Urinary bladder (tissue), 4 donors: ENCODE measurements around the gene SDK2. TPM values are rescaled to one million over a fixed set of nuclear protein-coding genes. Genes with fewer than 3 reads are reported as not detected.

Experiments
- DNase-seq: peaks from one replicate; pipeline ENCODE4 v3.0.0-alpha.2; 2015; ENCODE audit errors: extremely low spot score
- H3K27ac ChIP-seq: one replicate; pipeline ENCODE4 v1.5.1; 2013; ENCODE audit warnings: low read depth, mild to moderate bottlenecking, moderate library complexity
- H3K36me3 ChIP-seq: one replicate; pipeline ENCODE4 v1.6.1; 2013; ENCODE audit warnings: mild to moderate bottlenecking, moderate library complexity; ENCODE audit not compliant: insufficient read depth
- H3K4me1 ChIP-seq: one replicate; pipeline ENCODE4 v1.6.1; 2013; ENCODE audit warnings: mild to moderate bottlenecking, moderate library complexity; ENCODE audit not compliant: insufficient read depth
- H3K4me3 ChIP-seq: one replicate; pipeline ENCODE4 v1.5.1; 2013; ENCODE audit warnings: low read depth, low read length
- WGBS: extraction: QIAGEN DNeasy Blood & Tissue Kit; methylation state at CpG from one replicate; pipeline ENCODE4 v1.1.7; 2013; 5-methylcytosine and 5-hydroxymethylcytosine counted together
- polyA plus RNA-seq: library from polyadenylated mRNA; stranded (reverse); fragments of 200-250 nt; gene quantifications from one replicate; pipeline ENCODE4 v1.2.3, GENCODE V29; 2013
- total RNA-seq: library from RNA; depleted of rRNA; stranded (reverse); fragments of >200 nt; gene quantifications from one replicate; pipeline ENCODE4 v1.2.3, GENCODE V29; 2014
- donor health status: healthy with polysubstance abuse.
- donor health status: healthy.

The SDK2 gene
- total and polyA plus RNA-seq, 2 donors, result 0.61 to 5.0 TPM

DNA sequence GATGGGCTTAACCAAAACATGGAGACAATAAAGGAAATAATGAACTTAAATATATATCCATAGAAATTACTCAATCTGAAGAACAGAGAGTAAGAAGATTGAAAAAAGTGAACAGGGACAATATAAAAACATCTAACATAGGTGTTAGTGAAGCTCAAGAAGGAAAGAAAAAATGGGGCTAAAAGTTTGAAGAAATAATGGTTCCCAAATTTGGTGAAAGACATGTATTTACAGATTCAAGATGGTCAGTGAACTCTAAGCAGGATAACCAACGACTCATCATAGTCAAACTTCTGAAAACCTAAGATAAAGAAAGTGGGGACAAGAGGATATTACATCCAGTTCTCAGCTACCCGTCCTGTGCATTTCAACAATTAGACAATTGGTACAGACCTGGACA is 22.6 kb downstream of the SDK2 start:
- H3K27ac ChIP-seq, result no peak overlapping the region
- no peak overlapping the region for H3K4me3 ChIP-seq
- H3K4me1 ChIP-seq, result peaks cover 2% of the 10 kb centered on the region
- no peak for DNase-seq
- WGBS, result 88% methylated on average over 2 of the region's 2 CpGs
- H3K36me3 ChIP-seq, result no peaks in the 10 kb centered on the region

DNA sequence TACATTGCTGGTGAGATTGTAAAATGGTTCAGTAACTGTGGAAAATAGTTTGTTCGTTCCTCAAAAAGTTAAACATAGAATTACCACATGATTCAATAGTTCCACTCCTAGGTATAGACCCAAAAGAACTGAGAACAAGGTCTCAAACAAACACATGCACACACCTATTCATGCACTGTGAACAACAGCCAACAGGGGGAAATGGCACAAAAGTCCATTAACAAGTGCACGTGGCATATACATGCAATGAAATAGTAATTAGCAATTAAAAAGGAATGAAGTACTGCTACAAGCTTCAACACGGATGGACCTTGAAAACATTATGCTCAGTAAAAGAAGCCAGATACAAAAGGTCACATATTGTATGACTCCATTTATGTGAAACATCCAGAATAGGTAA is 23.8 kb downstream of the SDK2 start:
- Histone ChIP-seq H3K4me3 (no peak overlapping the region), H3K4me1 (peaks cover 2% of the 10 kb centered on the region), H3K36me3 (no peaks in the 10 kb centered on the region), H3K27ac (no peak overlapping the region)
- 79% methylated on average over 3 of the region's 3 CpGs for WGBS
- DNase-seq, result no peak

- H3K36me3 ChIP-seq, result no peaks in the 10 kb centered on the region
These were observed 26.7 kb downstream of the SDK2 start for GRCh38 chr17:73617501-73617900.

GRCh38 chr17:73616873-73617404 is 27.3 kb downstream of the SDK2 start:
- Histone ChIP-seq H3K4me3 (no peak overlapping the region), H3K4me1 (no peaks in the 10 kb centered on the region), H3K36me3 (no peaks in the 10 kb centered on the region), H3K27ac (no peak overlapping the region)
- WGBS, result 78% methylated on average over 8 of the region's 8 CpGs
- DNase-seq, result no peak

More at GRCh38 chr17:73617501-73617900, 26.7 kb downstream of the SDK2 start:
- no peak overlapping the region for H3K27ac ChIP-seq
- WGBS, result 90% methylated on average over 5 of the region's 5 CpGs
- no peak overlapping the region for H3K4me3 ChIP-seq
- no peaks in the 10 kb centered on the region for H3K4me1 ChIP-seq
- no peak for DNase-seq

DNA sequence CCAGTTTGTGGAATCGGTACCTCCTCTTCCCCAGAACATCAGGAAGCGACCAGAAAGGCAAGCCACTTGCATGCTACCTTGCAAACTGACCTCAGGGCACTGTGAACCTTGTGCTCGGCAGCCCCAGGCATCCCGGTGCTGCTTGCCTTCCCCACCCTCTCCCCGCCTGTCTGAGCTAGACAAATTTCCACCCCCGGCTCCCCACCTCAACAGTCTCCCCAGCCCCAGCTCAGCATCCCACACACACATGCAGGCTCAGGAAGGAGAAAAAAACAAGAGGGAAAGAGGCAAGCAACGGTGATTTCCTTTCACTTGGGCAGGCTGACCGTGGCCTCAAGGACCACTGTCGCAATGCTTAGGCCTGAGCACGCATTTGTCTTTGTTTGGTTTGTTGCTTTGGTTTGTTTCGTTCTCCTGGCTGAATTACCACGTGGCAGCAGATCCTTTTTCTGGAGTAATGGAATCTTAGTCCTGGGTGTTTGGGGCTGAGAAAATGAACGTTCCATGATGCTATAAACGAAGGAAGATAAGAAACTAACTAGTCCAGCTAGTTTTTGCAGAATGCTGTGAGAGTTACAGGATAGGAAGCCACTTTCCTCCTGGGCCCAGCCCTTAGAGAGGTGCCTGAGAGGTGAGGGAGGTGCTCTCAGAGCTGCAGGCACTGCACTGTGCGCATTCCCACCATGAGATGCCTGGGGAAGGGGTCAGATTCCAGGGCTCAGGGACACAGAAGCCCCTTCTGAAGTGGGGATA is 27.9 kb downstream of the SDK2 start:
- DNase-seq, result no peak
- WGBS, result 61% methylated on average over 15 of the region's 15 CpGs
- Histone ChIP-seq H3K36me3 (no peaks in the 10 kb centered on the region), H3K27ac (no peak overlapping the region), H3K4me1 (no peaks in the 10 kb centered on the region), H3K4me3 (no peak overlapping the region)

GRCh38 chr17:73614256-73614655 is 30.0 kb downstream of the SDK2 start:
- no peak overlapping the region for H3K27ac ChIP-seq
- no peaks in the 10 kb centered on the region for H3K36me3 ChIP-seq
- no peaks in the 10 kb centered on the region for H3K4me1 ChIP-seq
- WGBS, result 79% methylated on average over 9 of the region's 9 CpGs
- DNase-seq, result no peak
- no peak overlapping the region for H3K4me3 ChIP-seq

- Histone ChIP-seq H3K27ac (no peak overlapping the region), H3K4me1 (no peaks in the 10 kb centered on the region), H3K36me3 (no peaks in the 10 kb centered on the region), H3K4me3 (no peak overlapping the region)
- WGBS, result 44% methylated on average over 23 of the region's 23 CpGs
- DNase-seq, result peak; percentile 36
These were observed 30.7 kb downstream of the SDK2 start for GRCh38 chr17:73613271-73614233.

DNA sequence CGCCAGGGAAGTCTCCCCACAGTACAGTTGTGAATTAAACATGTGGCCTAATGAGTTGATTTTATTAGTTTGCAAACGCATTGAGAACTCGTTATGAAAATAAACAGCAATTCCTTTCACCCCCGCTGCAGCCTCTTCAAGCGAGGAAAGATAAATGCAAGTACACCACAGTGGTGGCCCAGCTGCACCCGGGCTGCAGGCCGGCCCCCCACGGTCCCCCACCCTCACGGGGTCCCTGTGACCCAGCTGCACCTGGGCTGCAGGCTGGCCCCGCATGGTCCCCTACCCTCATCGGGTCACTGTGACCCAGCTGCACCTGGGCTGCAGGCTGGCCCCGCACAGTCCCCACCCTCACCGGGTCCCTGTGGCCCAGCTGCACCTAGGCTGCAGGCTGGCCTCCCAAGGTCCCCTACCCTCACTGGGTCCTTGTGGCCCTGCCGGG is 32.2 kb downstream of the SDK2 start:
- Histone ChIP-seq H3K4me1 (no peaks in the 10 kb centered on the region), H3K4me3 (no peak overlapping the region), H3K36me3 (no peaks in the 10 kb centered on the region), H3K27ac (no peak overlapping the region)
- 76% methylated on average over 14 of the region's 14 CpGs for WGBS
- DNase-seq, result no peak

GRCh38 chr17:73611630-73612029 is 32.6 kb downstream of the SDK2 start:
- 86% methylated on average over 7 of the region's 7 CpGs for WGBS
- Histone ChIP-seq H3K4me1 (no peaks in the 10 kb centered on the region), H3K4me3 (no peak overlapping the region), H3K36me3 (no peaks in the 10 kb centered on the region), H3K27ac (no peak overlapping the region)
- DNase-seq, result no peak

GRCh38 chr17:73610331-73610911 is 33.8 kb downstream of the SDK2 start:
- Histone ChIP-seq H3K4me1 (no peaks in the 10 kb centered on the region), H3K4me3 (no peak overlapping the region), H3K27ac (no peak overlapping the region), H3K36me3 (no peaks in the 10 kb centered on the region)
- WGBS, result 85% methylated on average over 7 of the region's 7 CpGs
- DNase-seq, result no peak

DNA sequence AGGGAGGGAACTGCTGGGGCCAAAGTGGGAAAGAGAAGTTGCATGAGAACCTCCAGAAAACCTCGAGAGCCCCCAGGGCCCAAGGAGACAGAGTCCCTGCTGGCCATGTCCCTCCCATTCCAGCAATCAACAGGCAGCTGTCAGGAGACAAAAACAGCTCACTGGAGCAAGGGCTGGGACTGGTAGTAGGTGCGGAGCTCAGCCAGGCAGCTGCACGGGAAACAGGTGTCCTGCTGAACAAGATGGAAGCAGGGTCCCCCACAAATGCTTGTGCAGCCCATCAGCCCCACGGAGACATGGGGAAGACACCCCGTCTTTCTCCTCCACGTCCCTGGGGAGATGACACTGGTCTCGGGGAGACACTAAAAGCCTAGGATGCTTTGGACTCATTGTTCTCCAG is 34.5 kb downstream of the SDK2 start:
- Histone ChIP-seq H3K27ac (no peak overlapping the region), H3K4me3 (no peak overlapping the region), H3K4me1 (no peaks in the 10 kb centered on the region), H3K36me3 (no peaks in the 10 kb centered on the region)
- DNase-seq, result no peak
- WGBS, result 84% methylated on average over 7 of the region's 7 CpGs

GRCh38 chr17:73609060-73609459 is 35.2 kb downstream of the SDK2 start:
- DNase-seq, result no peak
- Histone ChIP-seq H3K4me1 (no peaks in the 10 kb centered on the region), H3K36me3 (no peaks in the 10 kb centered on the region), H3K4me3 (no peak overlapping the region), H3K27ac (no peak overlapping the region)
- 75% methylated on average over 5 of the region's 5 CpGs for WGBS

- no peak overlapping the region for H3K27ac ChIP-seq
- 94% methylated on average over 8 of the region's 8 CpGs for WGBS
These were observed 38.8 kb downstream of the SDK2 start for GRCh38 chr17:73605444-73605843.

More at GRCh38 chr17:73605444-73605843, 38.8 kb downstream of the SDK2 start:
- no peaks in the 10 kb centered on the region for H3K4me1 ChIP-seq
- no peaks in the 10 kb centered on the region for H3K36me3 ChIP-seq
- no peak overlapping the region for H3K4me3 ChIP-seq
- no peak for DNase-seq
